Keratinocyte (primary cell): Measurements from ENCODE around the gene SCO1. TPM values are rescaled to one million over a fixed set of nuclear protein-coding genes. Genes with fewer than 3 reads are reported as not detected.

ENCODE experiments used
- DNase-seq: peaks from one replicate; pipeline ENCODE4 v3.0.0-alpha.2; 2011; ENCODE audit warnings: low read depth, missing footprints, low spot score
- FAIRE-seq: peaks from 2 replicates; lab custom pipeline; 2011; peaks lifted over from hg19 to GRCh38; lab: Jason Lieb, UNC
- H2AFZ ChIP-seq: 2 replicates; pipeline ENCODE4 v1.6.0; 2012; ENCODE audit warnings: low read length, control low read depth, inconsistent platforms; ENCODE audit not compliant: control insufficient read depth
- H3K27ac ChIP-seq: 2 replicates; pipeline ENCODE4 v1.5.1; 2011; ENCODE audit warnings: low read length; ENCODE audit not compliant: control insufficient read depth, insufficient read depth
- H3K27me3 ChIP-seq: 3 replicates; pipeline ENCODE4 v1.6.0; 2011; ENCODE audit warnings: low read length; ENCODE audit not compliant: control insufficient read depth, insufficient read depth; ENCODE audit errors: extremely low read depth
- H3K36me3 ChIP-seq, 2 experiments: 2 replicates in 1 of 2; 3 replicates in 1 of 2; pipeline ENCODE4 v1.5.1; 2011; ENCODE audit warnings: low read length in 2 of 2, mild to moderate bottlenecking in 1 of 2; ENCODE audit not compliant: control insufficient read depth in 2 of 2, insufficient read depth in 2 of 2; ENCODE audit errors: extremely low read depth in 1 of 2
- H3K4me1 ChIP-seq: 3 replicates; pipeline ENCODE4 v1.5.1; 2011; ENCODE audit warnings: low read length; ENCODE audit not compliant: control insufficient read depth, insufficient read depth; ENCODE audit errors: extremely low read depth
- H3K4me2 ChIP-seq: 3 replicates; pipeline ENCODE4 v1.6.0; 2011; ENCODE audit warnings: low read depth, low read length; ENCODE audit not compliant: control insufficient read depth, insufficient read depth; ENCODE audit errors: extremely low read depth
- H3K4me3 ChIP-seq, 3 experiments: fragments of 200-600 bp in 1 of 3; sonication (generic) in 1 of 3; 2 replicates in 2 of 3; 3 replicates in 1 of 3; pipeline ENCODE4 v1.5.1; 2011 to 2016; ENCODE audit warnings: low read length in 3 of 3, mild to moderate bottlenecking in 3 of 3, control low read depth in 2 of 3, inconsistent platforms in 1 of 3, low read depth in 1 of 3, mixed read lengths in 1 of 3, mixed run types in 1 of 3, moderate library complexity in 1 of 3; ENCODE audit not compliant: control insufficient read depth in 2 of 3, insufficient read depth in 2 of 3; ENCODE audit errors: extremely low read depth in 1 of 3
- H3K79me2 ChIP-seq: 2 replicates; pipeline ENCODE4 v1.6.0; 2012; ENCODE audit warnings: low read length; ENCODE audit not compliant: control insufficient read depth, insufficient read depth
- H3K9ac ChIP-seq: 3 replicates; pipeline ENCODE4 v1.6.0; 2011; ENCODE audit warnings: low read length; ENCODE audit not compliant: control insufficient read depth, insufficient read depth; ENCODE audit errors: extremely low read depth
- H3K9me1 ChIP-seq: 3 replicates; pipeline ENCODE4 v1.6.0; 2011; ENCODE audit warnings: low read length; ENCODE audit not compliant: control insufficient read depth, insufficient read depth; ENCODE audit errors: extremely low read depth
- H3K9me3 ChIP-seq: 2 replicates; pipeline ENCODE4 v1.5.1; 2012; ENCODE audit warnings: low read depth, low read length; ENCODE audit not compliant: control insufficient read depth
- H4K20me1 ChIP-seq: 3 replicates; pipeline ENCODE4 v1.6.0; 2011; ENCODE audit warnings: low read length; ENCODE audit not compliant: control insufficient read depth, insufficient read depth; ENCODE audit errors: extremely low read depth
- CTCF ChIP-seq, 3 experiments: IDR thresholded peaks in 1 of 3; conservative IDR thresholded peaks in 1 of 3; optimal IDR thresholded peaks in 1 of 3; 2 replicates in 2 of 3; 3 replicates in 1 of 3; pipeline versions ENCODE3 to v1.5.1; 2011; ENCODE audit warnings: low read length in 3 of 3, mild to moderate bottlenecking in 3 of 3, moderate library complexity in 2 of 3, control low read depth in 1 of 3, inconsistent platforms in 1 of 3; ENCODE audit not compliant: insufficient read depth in 2 of 3; ENCODE audit errors: extremely low read depth in 1 of 3
- EZH2 ChIP-seq: IDR thresholded peaks from one replicate; pipeline ENCODE4 v1.6.1; 2012; ENCODE audit warnings: inconsistent platforms, mild to moderate bottlenecking, low read length, moderate library complexity
- dilution Hi-C: fragments of 300-500 bp; cut with MboI; formaldehyde crosslinking; loops from one replicate; pipeline ENCODE4 v1.7.0; 2020; ENCODE audit warnings: low sequenced_read_pairs; ENCODE audit not compliant: extremely low pct_ligation_motif_present
- polyA plus RNA-seq, 5 experiments: library from polyadenylated mRNA; depleted of rRNA in 3 of 5; stranded (reverse) in 3 of 5; stranded (forward) in 1 of 5; unstranded in 1 of 5; fragments of >200 nt; gene quantifications; 1 replicate in 1 of 5; 2 replicates in 3 of 5; 3 replicates in 1 of 5; pipeline versions ENCODE4 v1.2.1 to v1.2.3, GENCODE V29; 2011 to 2012; ENCODE audit warnings: missing spikeins in 2 of 5, low read depth in 1 of 5, low replicate concordance in 1 of 5

SCO1 gene
- polyA plus RNA-seq, 1 donor (not counting 4 experiments of a cell fraction or from before 2014, with no cell fraction given): 28.3 TPM

- Histone ChIP-seq H3K9me1 (no peaks in the 10 kb centered on the region), H3K9ac (no peak overlapping the region), H2AFZ (no peak overlapping the region), H3K27ac (no peak overlapping the region), H3K4me2 (no peak overlapping the region), H3K4me3 (no peak overlapping the region), H3K27me3 (no peaks in the 10 kb centered on the region), H4K20me1 (no peaks in the 10 kb centered on the region), H3K79me2 (no peaks in the 10 kb centered on the region), H3K9me3 (no peaks in the 10 kb centered on the region), H3K36me3 (peaks cover 0 to 3% of the 10 kb centered on the region in 2 experiments), H3K4me1 (peaks cover 6% of the 10 kb centered on the region)
- FAIRE-seq: no peak
- TF ChIP-seq CTCF (optimal IDR thresholded peaks at IDR 0.05 in 1 of 3, IDR thresholded peaks at IDR 0.05 in 1 of 3, conservative IDR thresholded peaks at IDR 0.05 in 1 of 3; ENCODE audit: extremely low read depth in 1 of 3, insufficient read depth in 2 of 3, low read length in 3 of 3) (no peak), EZH2 (no peak)
- DNase-seq: no peak
- dilution Hi-C loops: no loop called here
Observed at GRCh38 chr17:10633738-10634379, 63.5 kb downstream of the SCO1 start.

- no peak overlapping the region for H3K4me2 ChIP-seq
- no peak for DNase-seq
- no peaks in the 10 kb centered on the region for H3K79me2 ChIP-seq
- no peaks in the 10 kb centered on the region for H4K20me1 ChIP-seq
- no peak overlapping the region for H3K4me3 ChIP-seq
- H3K36me3 ChIP-seq: peaks cover 0 to 3% of the 10 kb centered on the region in 2 experiments
- H3K4me1 ChIP-seq: peaks cover 6% of the 10 kb centered on the region
- H2AFZ ChIP-seq: peak overlapping the region; percentile 94
- H3K27ac ChIP-seq: no peak overlapping the region
- no peaks in the 10 kb centered on the region for H3K9me1 ChIP-seq
- FAIRE-seq: no peak
- dilution Hi-C loops: no loop called here
- no peaks in the 10 kb centered on the region for H3K27me3 ChIP-seq
- H3K9me3 ChIP-seq: no peaks in the 10 kb centered on the region
- H3K9ac ChIP-seq: no peak overlapping the region
- no peak for TF ChIP-seq EZH2
- no peak for TF ChIP-seq CTCF (optimal IDR thresholded peaks at IDR 0.05 in 1 of 3, IDR thresholded peaks at IDR 0.05 in 1 of 3, conservative IDR thresholded peaks at IDR 0.05 in 1 of 3; ENCODE audit: extremely low read depth in 1 of 3, insufficient read depth in 2 of 3, low read length in 3 of 3)
Observed at GRCh38 chr17:10631701-10632100, 65.6 kb downstream of the SCO1 start.
